ENCODE results near the gene NPC1L1. TPM values are rescaled to one million over a fixed set of nuclear protein-coding genes. Genes with fewer than 3 reads are reported as not detected.

Gene NPC1L1
- total and polyA plus RNA-seq, 2 of the 4 experiments (the other 2 are of a cell fraction), result 0.07 TPM; not detected in 1

- H3K18ac ChIP-seq (ENCODE audit: low read depth, low read length), result no peak overlapping the region
- no peaks in the 10 kb centered on the region; the same call in 1 of the 2 replicates for H3K9me1 ChIP-seq (ENCODE audit: insufficient read depth, low read length)
- TF ChIP-seq MXI1 (IDR thresholded peaks at IDR 0.05; ENCODE audit: borderline replicate concordance, low read depth, low read length), result no peak
- TF ChIP-seq MAZ (IDR thresholded peaks at IDR 0.05; ENCODE audit: borderline replicate concordance, low read depth, low read length), result no peak
- no peak for TF ChIP-seq MAFK (IDR thresholded peaks at IDR 0.05; ENCODE audit: low read depth, low read length)
- TF ChIP-seq CHD1 (IDR thresholded peaks at IDR 0.05; ENCODE audit: low read depth, low read length), result no peak
- TF ChIP-seq NFE2L2 (IDR thresholded peaks at IDR 0.05; ENCODE audit: low read depth, low read length), result no peak
- no peak for TF ChIP-seq POLR2A (IDR thresholded peaks at IDR 0.05; ENCODE audit: low read depth, low read length)
- no peak for DNase-seq
- ChIA-PET POLR2A (ENCODE audit: unreplicated experiment) (no interaction called here), CTCF (interaction anchor here (1.5 kb wide), 1 partner anchor 24 kb away, joined by 4 read pairs; no protein-coding TSS in a partner anchor)
- no peaks in the 10 kb centered on the region for H3K79me1 ChIP-seq (ENCODE audit: low read depth in 1 of 2, low read length in 2 of 2)
- intact Hi-C loops (cut with micrococcal nuclease), result no loop called here
- H3K14ac ChIP-seq (replicated peaks; ENCODE audit: low read depth, low read length), result no peak overlapping the region
- WGBS, 2 experiments (ENCODE audit: extremely low coverage in 2 of 2, insufficient read length in 1 of 2), result no CpG with 5 or more reads among the region's 1 CpG
- no peak overlapping the region for H2BK20ac ChIP-seq (ENCODE audit: low read depth, low read length)
- no peaks in the 10 kb centered on the region for H3K4me1 ChIP-seq (ENCODE audit: control insufficient read depth, insufficient read depth, low read length)
- H3K27me3 ChIP-seq (ENCODE audit: control insufficient read depth, insufficient read depth, low read length), result peaks cover 16% of the 10 kb centered on the region
- H3K9ac ChIP-seq (ENCODE audit: low read depth, low read length), result no peak overlapping the region
- no peak overlapping the region for H4K5ac ChIP-seq (ENCODE audit: low read depth, low read length)
- dilution Hi-C loops (cut with HindIII; ENCODE audit: low sequenced_read_pairs, unreplicated experiment), result no loop called here
- no peak overlapping the region for H2AK9ac ChIP-seq (replicated peaks; ENCODE audit: low read depth, low read length, poor library complexity)
- H2BK15ac ChIP-seq (ENCODE audit: low read depth, low read length), result no peak overlapping the region
- H4K91ac ChIP-seq (ENCODE audit: insufficient read depth, low read depth, low read length), result no peak overlapping the region
- no peaks in the 10 kb centered on the region for H4K20me1 ChIP-seq (ENCODE audit: insufficient read depth, low read length)
- H3K27ac ChIP-seq (ENCODE audit: insufficient read depth, low read length), result no peak overlapping the region
- H2AK5ac ChIP-seq (ENCODE audit: low read depth, low read length), result no peak overlapping the region
- H4K8ac ChIP-seq (ENCODE audit: low read depth in 2 of 2, low read length in 2 of 2), result no peak overlapping the region
- no peak overlapping the region for H3K23ac ChIP-seq (ENCODE audit: low read depth, low read length)
- no peak overlapping the region for H3K4ac ChIP-seq (ENCODE audit: low read depth, low read length)
- no peak overlapping the region for H2BK5ac ChIP-seq (ENCODE audit: low read depth, low read length, poor library complexity, severe bottlenecking)
- H3K4me2 ChIP-seq (ENCODE audit: low read depth, low read length), result no peak overlapping the region
- H3K36me3 ChIP-seq (ENCODE audit: control insufficient read depth, insufficient read depth, low read length), result no peaks in the 10 kb centered on the region
- no peak overlapping the region for H2AFZ ChIP-seq (replicated peaks; ENCODE audit: low read length, poor library complexity)
- in situ Hi-C loops (cut with MboI; ENCODE audit: low sequenced_read_pairs), result no loop called here
- BruUV-seq (replicated peaks), result no TSS peak
- no peak overlapping the region for H3K56ac ChIP-seq (ENCODE audit: extremely low read depth, insufficient read depth, low read length)
- no peak for ATAC-seq (ENCODE audit: low read depth)
- H3K4me3 ChIP-seq (ENCODE audit: insufficient read depth, low read depth, low read length), result no peak overlapping the region
- peaks cover 7% of the 10 kb centered on the region for H3K9me3 ChIP-seq (ENCODE audit: control insufficient read depth, insufficient read depth, low read length)
- no peak overlapping the region for H2BK120ac ChIP-seq (ENCODE audit: low read depth, low read length)
Observed at GRCh38 chr7:44511236-44511635, 29.9 kb downstream of the NPC1L1 start.
